HCT116 (cell line): ENCODE data around the gene LYST. TPM values are rescaled to one million over a fixed set of nuclear protein-coding genes. Genes with fewer than 3 reads are reported as not detected.

ENCODE experiments used
- ATAC-seq: fragments of 200-7000 bp; cut with Tn5 transposase; 2 replicates; pipeline ENCODE4 v1.9.1; 2020; ENCODE audit warnings: mild to moderate bottlenecking, moderate library complexity
- BruUV-seq: library from RNA; stranded (reverse); fragments of 400-500 nt; replicated peaks from 2 replicates; lab custom pipeline; 2021; lab: Mats Ljungman, UMichigan
- CTCF ChIA-PET: fragments of 300-600 bp; sonication (Branson Sonifier 250); formaldehyde crosslinking; loops from one replicate; lab custom pipeline; 2021; ENCODE audit warnings: antibody characterized with exemption; lab: Charles Lee
- POLR2A ChIA-PET: fragments of 300-600, 350-600 bp; sonication (Branson Sonifier 250); formaldehyde crosslinking; loops from one replicate; lab custom pipeline; 2021; ENCODE audit warnings: antibody characterized with exemption; lab: Charles Lee
- RAD21 ChIA-PET, 2 experiments: fragments of 300-600 bp; sonication (Branson Sonifier 250); formaldehyde crosslinking; loops; one replicate each; lab custom pipeline; 2023; ENCODE audit warnings: low total read pairs in 2 of 2; ENCODE audit not compliant: uncharacterized antibody in 2 of 2, unreplicated experiment in 2 of 2, low non-redundant PET in 1 of 2; lab: Charles Lee
- DNase-seq: peaks from one replicate; pipeline ENCODE4 v3.0.0-alpha.2; 2010; ENCODE audit warnings: low read depth, low spot score
- H2AFZ ChIP-seq: fragments of 200-600 bp; shearing (Covaris generic), sonication (generic); 2 replicates; pipeline ENCODE4 v1.6.1; 2017; ENCODE audit warnings: low read depth, mixed run types, mixed read lengths, antibody characterized with exemption, low read length; ENCODE audit not compliant: poor library complexity, severe bottlenecking
- H3K27ac ChIP-seq: 2 replicates; pipeline ENCODE4 v1.5.1; 2012; ENCODE audit warnings: low read depth, low read length
- H3K27me3 ChIP-seq: fragments of 200-600 bp; sonication (generic); 2 replicates; pipeline ENCODE4 v1.6.1; 2016; ENCODE audit warnings: mixed run types, low read length, mixed read lengths; ENCODE audit not compliant: insufficient read depth
- H3K36me3 ChIP-seq, 2 experiments: fragments of 200-500 bp in 1 of 2; fragments of 200-600 bp in 1 of 2; sonication (Bioruptor generic) in 1 of 2; sonication (generic) in 1 of 2; 2 replicates each; pipeline versions ENCODE4 v1.5.1 to v1.6.1; 2014 to 2016; ENCODE audit warnings: low read length in 2 of 2, inconsistent platforms in 1 of 2, mixed read lengths in 1 of 2, mixed run types in 1 of 2; ENCODE audit not compliant: insufficient read depth in 2 of 2, control insufficient read depth in 1 of 2
- H3K4me1 ChIP-seq, 2 experiments: fragments of 200-600 bp in 1 of 2; sonication (generic) in 1 of 2; 2 replicates each; pipeline versions ENCODE4 v1.5.1 to v1.6.1; 2012 to 2017; ENCODE audit warnings: low read length in 2 of 2, inconsistent platforms in 1 of 2, mild to moderate bottlenecking in 1 of 2, mixed read lengths in 1 of 2, mixed run types in 1 of 2, moderate library complexity in 1 of 2; ENCODE audit not compliant: insufficient read depth in 2 of 2, control insufficient read depth in 1 of 2
- H3K4me2 ChIP-seq: fragments of 200-600 bp; sonication (generic); 2 replicates; pipeline ENCODE4 v1.6.1; 2017; ENCODE audit warnings: mixed run types, low read length, mixed read lengths
- H3K4me3 ChIP-seq, 2 experiments: fragments of 200-600 bp in 1 of 2; sonication (generic) in 1 of 2; replicated peaks in 1 of 2; 2 replicates each; pipeline ENCODE4 v1.5.1; 2011 to 2016; ENCODE audit warnings: low read length in 2 of 2, control low read depth in 1 of 2, low read depth in 1 of 2, mild to moderate bottlenecking in 1 of 2, mixed read lengths in 1 of 2, mixed run types in 1 of 2
- H3K79me2 ChIP-seq: fragments of 200-600 bp; sonication (generic); 2 replicates; pipeline ENCODE4 v1.6.1; 2017; ENCODE audit warnings: mild to moderate bottlenecking, mixed run types, low read length, moderate library complexity, mixed read lengths; ENCODE audit not compliant: insufficient read depth
- H3K9ac ChIP-seq: fragments of 200-600 bp; sonication (generic); 2 replicates; pipeline ENCODE4 v1.6.1; 2016; ENCODE audit warnings: low read length, mixed read lengths
- H3K9me2 ChIP-seq: fragments of 200-600 bp; sonication (generic), shearing (Covaris generic); 2 replicates; pipeline ENCODE4 v1.6.1; 2017; ENCODE audit warnings: mixed run types, mild to moderate bottlenecking, moderate library complexity; ENCODE audit not compliant: insufficient read depth
- H3K9me3 ChIP-seq, 2 experiments: fragments of 200-500 bp in 1 of 2; fragments of 200-600 bp in 1 of 2; sonication (Bioruptor generic) in 1 of 2; sonication (generic) in 1 of 2; 2 replicates each; pipeline ENCODE4 v1.6.1; 2014 to 2017; ENCODE audit warnings: low read length in 2 of 2, mixed read lengths in 2 of 2, inconsistent platforms in 1 of 2, low read depth in 1 of 2, mild to moderate bottlenecking in 1 of 2, mixed run types in 1 of 2, moderate library complexity in 1 of 2; ENCODE audit not compliant: control insufficient read depth in 1 of 2, insufficient read depth in 1 of 2
- H4K20me1 ChIP-seq: fragments of 200-600 bp; sonication (generic), shearing (Covaris generic); 2 replicates; pipeline ENCODE4 v1.6.1; 2017; ENCODE audit warnings: mixed run types, mild to moderate bottlenecking, moderate library complexity; ENCODE audit not compliant: insufficient read depth
- CTCF ChIP-seq, 3 experiments: fragments of 200-600 bp in 1 of 3; sonication (generic) in 1 of 3; IDR thresholded peaks in 2 of 3; conservative IDR thresholded peaks in 1 of 3; 2 replicates each; pipeline ENCODE4 v1.5.1; 2012 to 2017; ENCODE audit warnings: low read depth in 2 of 3, low read length in 2 of 3, antibody characterized with exemption in 1 of 3, borderline replicate concordance in 1 of 3, control low read depth in 1 of 3, mild to moderate bottlenecking in 1 of 3, mixed read lengths in 1 of 3, mixed run types in 1 of 3, moderate library complexity in 1 of 3; ENCODE audit not compliant: insufficient read depth in 1 of 3
- EGR1 ChIP-seq: IDR thresholded peaks from 2 replicates; pipeline ENCODE4 v1.6.1; 2012; ENCODE audit warnings: low read depth
- ELF1 ChIP-seq: IDR thresholded peaks from 2 replicates; pipeline ENCODE4 v1.6.1; 2012; ENCODE audit warnings: low read depth, borderline replicate concordance
- EZH2 ChIP-seq: fragments of 200-600 bp; sonication (generic); IDR thresholded peaks from 2 replicates; pipeline ENCODE4 v1.6.1; 2017; ENCODE audit warnings: antibody characterized with exemption, mixed run types
- EZH2phosphoT487 ChIP-seq: fragments of 200-600 bp; IDR thresholded peaks from 2 replicates; pipeline ENCODE4 v1.6.1; 2018; ENCODE audit warnings: antibody characterized with exemption, borderline replicate concordance
- ZNF274 ChIP-seq: fragments of 200-500 bp; sonication (Bioruptor generic); IDR thresholded peaks from 2 replicates; pipeline ENCODE4 v1.6.1; 2014; ENCODE audit warnings: mild to moderate bottlenecking, low read depth, low read length, inconsistent platforms
- intact Hi-C: fragments of 100-400 bp; cut with micrococcal nuclease; formaldehyde crosslinking; loops from 2 replicates; pipeline ENCODE4 v1.10.0; 2022
- total RNA-seq: library from RNA; stranded (reverse); gene quantifications from one replicate; pipeline ENCODE4 v1.2.1, GENCODE V29; 2021; ENCODE audit not compliant: unreplicated experiment
- TF ChIP-seq, protein P1 (sequence below): IDR thresholded peaks from 2 replicates; pipeline ENCODE4 v1.6.1; 2012

The LYST gene
- total RNA-seq, 1 experiment from 2014 or later: 6.6 TPM

- H3K9me2 ChIP-seq: no peaks in the 10 kb centered on the region
- no peaks in the 10 kb centered on the region for H3K4me1 ChIP-seq
- DNase-seq (no peak), ATAC-seq (no peak)
- no peaks in the 10 kb centered on the region for H4K20me1 ChIP-seq
- no peak overlapping the region for H3K27ac ChIP-seq
- no peak overlapping the region for H3K4me2 ChIP-seq
- no peak for TF ChIP-seq ELF1
- no peak for TF ChIP-seq EGR1
- no peak for TF ChIP-seq EZH2phosphoT487
- TF ChIP-seq CTCF (IDR thresholded peaks at IDR 0.05 in 2 of 3, conservative IDR thresholded peaks at IDR 0.05 in 1 of 3; ENCODE audit: borderline replicate concordance in 1 of 3, insufficient read depth in 1 of 3, low read depth in 2 of 3, low read length in 2 of 3): no peak
- TF ChIP-seq, protein P1, sequence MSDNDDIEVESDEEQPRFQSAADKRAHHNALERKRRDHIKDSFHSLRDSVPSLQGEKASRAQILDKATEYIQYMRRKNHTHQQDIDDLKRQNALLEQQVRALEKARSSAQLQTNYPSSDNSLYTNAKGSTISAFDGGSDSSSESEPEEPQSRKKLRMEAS: no peak
- no peak for TF ChIP-seq ZNF274
- TF ChIP-seq EZH2: no peak
- ChIA-PET POLR2A (no interaction called here), RAD21 (no interaction called here), CTCF (interaction anchor here (1.1 to 1.7 kb wide), 1 partner anchor 13 kb away, joined by 3 to 5 read pairs; no protein-coding TSS in a partner anchor)
- no peak overlapping the region for H3K9ac ChIP-seq
- no peak overlapping the region for H3K4me3 ChIP-seq
- no TSS peak for BruUV-seq
- no peaks in the 10 kb centered on the region for H3K27me3 ChIP-seq
- H3K9me3 ChIP-seq: no peaks in the 10 kb centered on the region
- H2AFZ ChIP-seq: no peak overlapping the region
- intact Hi-C loops: no loop called here
- H3K36me3 ChIP-seq: no peaks in the 10 kb centered on the region
- no peaks in the 10 kb centered on the region; the same call in 1 of the 2 replicates for H3K79me2 ChIP-seq
These were observed 10.8 kb downstream of the LYST start for GRCh38 chr1:235855811-235856429.
